SK-N-SH treated with all-trans-retinoic acid at 6 μM for 48 hours (cell line): ENCODE data around the gene SLC1A7.

ENCODE experiments used
- ATAC-seq: fragments of 200-7000 bp; cut with Tn5 transposase; 3 replicates; pipeline ENCODE4 v1.9.1; 2020; ENCODE audit warnings: mild to moderate bottlenecking, moderate library complexity
- ARNTL ChIP-seq: fragments of 450-650 bp; formaldehyde crosslinking; IDR thresholded peaks from 2 replicates; pipeline ENCODE4 v1.5.0; 2020; ENCODE audit warnings: low read depth, mild to moderate bottlenecking, moderate library complexity, borderline replicate concordance
- CREB5 ChIP-seq: fragments of 250-450 bp; sonication (Bioruptor Pico); IDR thresholded peaks from 2 replicates; pipeline ENCODE4 v1.5.1; 2020; ENCODE audit warnings: low read depth, mild to moderate bottlenecking, moderate library complexity
- CSDC2 ChIP-seq: fragments of 250-450 bp; sonication (Bioruptor Pico); IDR thresholded peaks from 2 replicates; pipeline ENCODE4 v1.5.0; 2020; ENCODE audit warnings: mild to moderate bottlenecking, moderate library complexity
- ESRRG ChIP-seq: fragments of 250-450 bp; sonication (Bioruptor Pico); IDR thresholded peaks from 2 replicates; pipeline ENCODE4 v1.6.1; 2021; ENCODE audit warnings: mild to moderate bottlenecking
- GLIS3 ChIP-seq: fragments of 250-450 bp; sonication (Bioruptor Pico); IDR thresholded peaks from 2 replicates; pipeline ENCODE4 v1.5.0; 2020; ENCODE audit warnings: mild to moderate bottlenecking, moderate library complexity
- ISL1 ChIP-seq: fragments of 250-450 bp; sonication (Bioruptor Pico); IDR thresholded peaks from 2 replicates; pipeline ENCODE4 v2.1.2; 2022; ENCODE audit warnings: mild to moderate bottlenecking, moderate library complexity
- PATZ1 ChIP-seq: fragments of 250-450 bp; sonication (Bioruptor Pico); IDR thresholded peaks from 2 replicates; pipeline ENCODE4 v1.8.0; 2020; ENCODE audit warnings: mild to moderate bottlenecking, moderate library complexity, borderline replicate concordance
- POU6F1 ChIP-seq: fragments of 250-450 bp; sonication (Bioruptor Pico); IDR thresholded peaks from 2 replicates; pipeline ENCODE4 v1.8.0; 2021; ENCODE audit warnings: low read depth, mild to moderate bottlenecking, moderate library complexity, borderline replicate concordance
- PPARA ChIP-seq: fragments of 250-450 bp; sonication (Bioruptor Pico); IDR thresholded peaks from 2 replicates; pipeline ENCODE4 v1.5.0; 2020; ENCODE audit warnings: mild to moderate bottlenecking, borderline replicate concordance
- RARB ChIP-seq: fragments of 250-450 bp; sonication (Bioruptor Pico); IDR thresholded peaks from 2 replicates; pipeline ENCODE4 v1.8.0; 2021; ENCODE audit warnings: mild to moderate bottlenecking, moderate library complexity
- SNAI2 ChIP-seq: fragments of 250-450 bp; sonication (Bioruptor Pico); IDR thresholded peaks from 2 replicates; pipeline ENCODE4 v1.5.0; 2020; ENCODE audit warnings: mild to moderate bottlenecking, moderate library complexity
- TCF4 ChIP-seq: fragments of 250-450 bp; sonication (Bioruptor Pico); IDR thresholded peaks from 2 replicates; pipeline ENCODE4 v1.8.0; 2021; ENCODE audit warnings: mild to moderate bottlenecking, moderate library complexity, borderline replicate concordance
- TOX ChIP-seq: fragments of 250-450 bp; sonication (Bioruptor Pico); IDR thresholded peaks from 2 replicates; pipeline ENCODE4 v1.8.0; 2021; ENCODE audit warnings: mild to moderate bottlenecking, moderate library complexity, borderline replicate concordance
- TSHZ2 ChIP-seq: fragments of 250-450 bp; sonication (Bioruptor Pico); IDR thresholded peaks from 2 replicates; pipeline ENCODE4 v1.5.0; 2020; ENCODE audit warnings: mild to moderate bottlenecking, moderate library complexity
- ZFP3 ChIP-seq: fragments of 250-450 bp; sonication (Bioruptor Pico); IDR thresholded peaks from 2 replicates; pipeline ENCODE4 v1.5.0; 2020; ENCODE audit warnings: mild to moderate bottlenecking, moderate library complexity
- ZFP30 ChIP-seq: fragments of 450-650 bp; formaldehyde crosslinking; IDR thresholded peaks from 2 replicates; pipeline ENCODE4 v1.5.0; 2022; ENCODE audit warnings: mild to moderate bottlenecking, moderate library complexity
- ZNF565 ChIP-seq: fragments of 450-650 bp; formaldehyde crosslinking; conservative IDR thresholded peaks from 2 replicates; pipeline ENCODE4 v1.5.0; 2020; ENCODE audit warnings: low read depth, mild to moderate bottlenecking, moderate library complexity

SLC1A7 gene

GRCh38 chr1:53180226-53180625 is 37.8 kb upstream of the SLC1A7 start:
- no peak for ATAC-seq
- TF ChIP-seq ISL1 (CRISPR knock-in tag), result no peak
- TF ChIP-seq CSDC2, result no peak
- no peak for TF ChIP-seq CREB5 (CRISPR knock-in tag)
- no peak for TF ChIP-seq ARNTL (CRISPR knock-in tag)
- no peak for TF ChIP-seq ZFP30 (CRISPR knock-in tag)
- TF ChIP-seq ZNF565, result no peak
- no peak for TF ChIP-seq TSHZ2 (CRISPR knock-in tag)
- no peak for TF ChIP-seq GLIS3 (CRISPR knock-in tag)
- TF ChIP-seq ZFP3 (CRISPR knock-in tag), result no peak

GRCh38 chr1:53176452-53177208 is 34.2 kb upstream of the SLC1A7 start:
- peak; percentile 67 for ATAC-seq
- no peak for TF ChIP-seq CREB5 (CRISPR knock-in tag)
- no peak for TF ChIP-seq TSHZ2 (CRISPR knock-in tag)
- TF ChIP-seq ISL1 (CRISPR knock-in tag), result no peak
- TF ChIP-seq POU6F1 (CRISPR knock-in tag), result no peak
- no peak for TF ChIP-seq SNAI2 (CRISPR knock-in tag)
- TF ChIP-seq PATZ1, result no peak
- no peak for TF ChIP-seq TOX (CRISPR knock-in tag)
- no peak for TF ChIP-seq TCF4 (CRISPR knock-in tag)
- TF ChIP-seq PPARA (CRISPR knock-in tag), result no peak
- no peak for TF ChIP-seq ZFP30 (CRISPR knock-in tag)
- TF ChIP-seq ZFP3 (CRISPR knock-in tag), result no peak
- TF ChIP-seq RARB (CRISPR knock-in tag), result no peak
- TF ChIP-seq ESRRG, result no peak
- TF ChIP-seq ARNTL (CRISPR knock-in tag), result no peak
- TF ChIP-seq GLIS3 (CRISPR knock-in tag), result no peak
- TF ChIP-seq CSDC2, result no peak
- TF ChIP-seq, all 23 proteins: peak for 0
